ENCODE results near the gene PAX7. TPM values are rescaled to one million over a fixed set of nuclear protein-coding genes. Genes with fewer than 3 reads are reported as not detected.
"Not testable (repeated sequence)": the region's sequence is repeated elsewhere in the genome, so short reads cannot be mapped to it uniquely, and the experiment has no call there.

PAX7 gene
- total RNA-seq, 4 donors from 2014 or later = not detected

GRCh38 chr1:18739408-18739807 lies 108.8 kb downstream of the PAX7 start:
- TF ChIP-seq POLR2A (IDR thresholded peaks at IDR 0.05) (no peak), CTCF (IDR thresholded peaks at IDR 0.05) (no peak)
- Histone ChIP-seq H3K27me3 (no peaks in the 10 kb centered on the region), H3K9me3 (no peaks in the 10 kb centered on the region), H3K36me3 (no peaks in the 10 kb centered on the region), H3K4me1 (no peaks in the 10 kb centered on the region), H3K4me3 (no peak overlapping the region), H3K27ac (no peak overlapping the region)
- DNase-seq = no peak
- intact Hi-C loops (cut with DNase I; ENCODE audit: low total_unique reads) = no loop called here

GRCh38 chr1:18739897-18740296 lies 109.3 kb downstream of the PAX7 start:
- Histone ChIP-seq H3K27me3 (no peaks in the 10 kb centered on the region), H3K36me3 (no peaks in the 10 kb centered on the region), H3K9me3 (no peaks in the 10 kb centered on the region), H3K4me3 (no peak overlapping the region), H3K4me1 (no peaks in the 10 kb centered on the region), H3K27ac (no peak overlapping the region)
- DNase-seq = no peak
- intact Hi-C loops (cut with DNase I; ENCODE audit: low total_unique reads) = no loop called here
- TF ChIP-seq CTCF (IDR thresholded peaks at IDR 0.05) (no peak), POLR2A (IDR thresholded peaks at IDR 0.05) (no peak)

GRCh38 chr1:18740617-18741016 lies 110.0 kb downstream of the PAX7 start:
- Histone ChIP-seq H3K36me3 (no peaks in the 10 kb centered on the region), H3K4me3 (no peak overlapping the region), H3K27me3 (no peaks in the 10 kb centered on the region), H3K9me3 (no peaks in the 10 kb centered on the region), H3K27ac (no peak overlapping the region), H3K4me1 (no peaks in the 10 kb centered on the region)
- DNase-seq = no peak
- TF ChIP-seq POLR2A (IDR thresholded peaks at IDR 0.05) (no peak), CTCF (IDR thresholded peaks at IDR 0.05) (no peak)
- intact Hi-C loops (cut with DNase I; ENCODE audit: low total_unique reads) = no loop called here

GRCh38 chr1:18743233-18743632 lies 112.6 kb downstream of the PAX7 start:
- no peak for TF ChIP-seq POLR2A (IDR thresholded peaks at IDR 0.05)
- TF ChIP-seq CTCF (IDR thresholded peaks at IDR 0.05) = no peak
- intact Hi-C loops (cut with DNase I; ENCODE audit: low total_unique reads) = no loop called here

GRCh38 chr1:18744381-18744780 lies 113.7 kb downstream of the PAX7 start:
- H3K4me1 ChIP-seq; intact Hi-C loops (cut with DNase I; ENCODE audit: low total_unique reads); DNase-seq; H3K9me3 ChIP-seq; H3K36me3 ChIP-seq; H3K4me3 ChIP-seq; H3K27ac ChIP-seq; H3K27me3 ChIP-seq: not testable (repeated sequence)

More at GRCh38 chr1:18743233-18743632, 112.6 kb downstream of the PAX7 start:
- H3K9me3 ChIP-seq = no peaks in the 10 kb centered on the region
- no peaks in the 10 kb centered on the region for H3K4me1 ChIP-seq
- no peak overlapping the region for H3K27ac ChIP-seq
- no peak overlapping the region for H3K4me3 ChIP-seq
- DNase-seq = no peak
- no peaks in the 10 kb centered on the region for H3K27me3 ChIP-seq
- H3K36me3 ChIP-seq = no peaks in the 10 kb centered on the region

- H3K27ac ChIP-seq = no peak overlapping the region
- H3K4me3 ChIP-seq = no peak overlapping the region
- no peak for DNase-seq
- no peaks in the 10 kb centered on the region for H3K36me3 ChIP-seq
- H3K27me3 ChIP-seq = no peaks in the 10 kb centered on the region
- intact Hi-C loops (cut with DNase I; ENCODE audit: low total_unique reads) = no loop called here
- no peaks in the 10 kb centered on the region for H3K4me1 ChIP-seq
- H3K9me3 ChIP-seq = no peaks in the 10 kb centered on the region
- TF ChIP-seq POLR2A (IDR thresholded peaks at IDR 0.05) = no peak
- no peak for TF ChIP-seq CTCF (IDR thresholded peaks at IDR 0.05)
Measured at GRCh38 chr1:18746981-18747380, 116.3 kb downstream of the PAX7 start.

All from uterus (tissue), 4 donors.